IMR-90 (cell line): ENCODE measurements around the gene PRKCE. TPM values are rescaled to one million over a fixed set of nuclear protein-coding genes. Genes with fewer than 3 reads are reported as not detected.
A peak's percentile ranks its signal among the peaks of the same experiment; 100 is the strongest.

Experiments used
- ATAC-seq: fragments of 200-7000 bp; cut with Tn5 transposase; 2 replicates; pipeline ENCODE4 v1.9.1; 2020; ENCODE audit warnings: low read depth, mild to moderate bottlenecking, moderate library complexity
- BruUV-seq: library from RNA; stranded (reverse); fragments of 400-500 nt; replicated peaks from 2 replicates; lab custom pipeline; 2021; lab: Mats Ljungman, UMichigan
- CTCF ChIA-PET: fragments of 300-600 bp; formaldehyde crosslinking; extraction: SDS; loops from one replicate; lab custom pipeline; 2021; ENCODE audit warnings: antibody characterized with exemption; lab: Yijun Ruan, JAX
- POLR2A ChIA-PET: fragments of 300-600 bp; sonication (Branson Sonifier 250); formaldehyde crosslinking; loops from one replicate; lab custom pipeline; 2022; ENCODE audit warnings: antibody characterized with exemption; ENCODE audit not compliant: unreplicated experiment; lab: Charles Lee
- DNase-seq: peaks from one replicate; pipeline ENCODE4 v3.0.0; 2013
- H2AFZ ChIP-seq: replicated peaks from 2 replicates; pipeline ENCODE3; 2013; ENCODE audit warnings: low read length, mild to moderate bottlenecking; ENCODE audit not compliant: poor library complexity
- H2AK5ac ChIP-seq: 2 replicates; pipeline ENCODE4 v1.6.1; 2013; ENCODE audit warnings: low read depth, low read length, inconsistent platforms
- H2AK9ac ChIP-seq: replicated peaks from 2 replicates; pipeline ENCODE3; 2013; ENCODE audit warnings: mild to moderate bottlenecking, low read depth, low read length, moderate library complexity; ENCODE audit not compliant: poor library complexity
- H2BK120ac ChIP-seq: 2 replicates; pipeline ENCODE4 v1.6.1; 2013; ENCODE audit warnings: low read depth, low read length, inconsistent platforms
- H2BK15ac ChIP-seq: 3 replicates; pipeline ENCODE4 v1.6.1; 2013; ENCODE audit warnings: low read depth, low read length, inconsistent platforms
- H2BK20ac ChIP-seq: 2 replicates; pipeline ENCODE4 v1.6.1; 2013; ENCODE audit warnings: low read depth, mild to moderate bottlenecking, inconsistent platforms, low read length, moderate library complexity
- H2BK5ac ChIP-seq: 2 replicates; pipeline ENCODE4 v1.6.1; 2013; ENCODE audit warnings: mild to moderate bottlenecking, low read depth, low read length, inconsistent platforms; ENCODE audit not compliant: poor library complexity, severe bottlenecking
- H3K14ac ChIP-seq: replicated peaks from 2 replicates; pipeline ENCODE4 v1.6.1; 2013; ENCODE audit warnings: low read depth, low read length, inconsistent platforms
- H3K18ac ChIP-seq: 2 replicates; pipeline ENCODE4 v1.6.1; 2013; ENCODE audit warnings: low read depth, low read length, control low read depth
- H3K23ac ChIP-seq: 2 replicates; pipeline ENCODE4 v1.6.1; 2013; ENCODE audit warnings: low read depth, low read length, inconsistent platforms
- H3K27ac ChIP-seq: 2 replicates; pipeline ENCODE4 v1.5.1; 2013; ENCODE audit warnings: mild to moderate bottlenecking, control low read depth, low read length; ENCODE audit not compliant: insufficient read depth
- H3K27me3 ChIP-seq: 2 replicates; pipeline ENCODE4 v1.6.1; 2013; ENCODE audit warnings: low read length; ENCODE audit not compliant: control insufficient read depth, insufficient read depth
- H3K36me3 ChIP-seq: 2 replicates; pipeline ENCODE4 v1.6.1; 2013; ENCODE audit warnings: low read length, mixed read lengths; ENCODE audit not compliant: control insufficient read depth, insufficient read depth
- H3K4ac ChIP-seq: 2 replicates; pipeline ENCODE4 v1.6.1; 2013; ENCODE audit warnings: low read depth, low read length, inconsistent platforms
- H3K4me1 ChIP-seq: 2 replicates; pipeline ENCODE4 v1.6.1; 2013; ENCODE audit warnings: low read length, mixed read lengths; ENCODE audit not compliant: control insufficient read depth, insufficient read depth
- H3K4me2 ChIP-seq: 2 replicates; pipeline ENCODE4 v1.6.1; 2013; ENCODE audit warnings: low read depth, mild to moderate bottlenecking, control low read depth, low read length, moderate library complexity
- H3K4me3 ChIP-seq: 2 replicates; pipeline ENCODE4 v1.5.1; 2013; ENCODE audit warnings: low read depth, mild to moderate bottlenecking, control low read depth, low read length, moderate library complexity; ENCODE audit not compliant: insufficient read depth
- H3K56ac ChIP-seq: 2 replicates; pipeline ENCODE4 v1.6.1; 2013; ENCODE audit warnings: low read length, inconsistent platforms; ENCODE audit not compliant: insufficient read depth; ENCODE audit errors: extremely low read depth
- H3K79me1 ChIP-seq, 2 experiments: 2 replicates each; pipeline ENCODE4 v1.6.1; 2013; ENCODE audit warnings: low read length in 2 of 2, inconsistent platforms in 1 of 2, low read depth in 1 of 2
- H3K9ac ChIP-seq: 2 replicates; pipeline ENCODE4 v1.6.1; 2013; ENCODE audit warnings: low read depth, low read length, control low read depth
- H3K9me1 ChIP-seq: 2 replicates; pipeline ENCODE4 v1.6.1; 2013; ENCODE audit warnings: low read length, inconsistent platforms; ENCODE audit not compliant: insufficient read depth
- H3K9me3 ChIP-seq: 2 replicates; pipeline ENCODE4 v1.6.1; 2013; ENCODE audit warnings: low read length; ENCODE audit not compliant: control insufficient read depth, insufficient read depth
- H4K20me1 ChIP-seq: 2 replicates; pipeline ENCODE4 v1.6.1; 2013; ENCODE audit warnings: low read length, inconsistent platforms; ENCODE audit not compliant: insufficient read depth
- H4K5ac ChIP-seq: 2 replicates; pipeline ENCODE4 v1.6.1; 2013; ENCODE audit warnings: mild to moderate bottlenecking, low read depth, low read length, control low read depth
- H4K8ac ChIP-seq, 2 experiments: 2 replicates each; pipeline ENCODE4 v1.6.1; 2013; ENCODE audit warnings: low read depth in 2 of 2, low read length in 2 of 2, control low read depth in 1 of 2, inconsistent platforms in 1 of 2
- H4K91ac ChIP-seq: 2 replicates; pipeline ENCODE4 v1.6.1; 2013; ENCODE audit warnings: low read depth, low read length, inconsistent platforms; ENCODE audit not compliant: insufficient read depth
- CHD1 ChIP-seq: IDR thresholded peaks from 2 replicates; pipeline ENCODE4 v1.6.1; 2012; ENCODE audit warnings: low read depth, low read length, improper control_type of control experiment
- CTCF ChIP-seq: conservative IDR thresholded peaks from 2 replicates; pipeline ENCODE4 v1.5.1; 2012; ENCODE audit warnings: mild to moderate bottlenecking, low read depth, low read length, improper control_type of control experiment
- ELK1 ChIP-seq: fragments of 150-350 bp; IDR thresholded peaks from 2 replicates; pipeline ENCODE4 v1.6.1; 2016; ENCODE audit warnings: low read depth, mild to moderate bottlenecking, low read length, moderate library complexity, borderline replicate concordance
- FOS ChIP-seq: fragments of 150-350 bp; IDR thresholded peaks from 2 replicates; pipeline ENCODE4 v1.6.1; 2016; ENCODE audit warnings: low read depth, low read length
- MAZ ChIP-seq: IDR thresholded peaks from 2 replicates; pipeline ENCODE4 v1.6.1; 2012; ENCODE audit warnings: low read depth, mild to moderate bottlenecking, low read length, improper control_type of control experiment, moderate library complexity, borderline replicate concordance
- MXI1 ChIP-seq: IDR thresholded peaks from 2 replicates; pipeline ENCODE4 v1.6.1; 2012; ENCODE audit warnings: low read depth, mild to moderate bottlenecking, low read length, moderate library complexity, borderline replicate concordance
- POLR2A ChIP-seq: IDR thresholded peaks from 2 replicates; pipeline ENCODE4 v1.6.1; 2012; ENCODE audit warnings: mild to moderate bottlenecking, low read depth, low read length
- RAD21 ChIP-seq: IDR thresholded peaks from 2 replicates; pipeline ENCODE4 v1.6.1; 2012; ENCODE audit warnings: low read length, improper control_type of control experiment
- RCOR1 ChIP-seq: IDR thresholded peaks from 2 replicates; pipeline ENCODE4 v1.6.1; 2012; ENCODE audit warnings: mild to moderate bottlenecking, low read length, improper control_type of control experiment; ENCODE audit not compliant: insufficient replicate concordance
- SMC3 ChIP-seq: fragments of 150-350 bp; IDR thresholded peaks from 2 replicates; pipeline ENCODE4 v1.6.1; 2016; ENCODE audit warnings: low read depth, mild to moderate bottlenecking, antibody characterized with exemption, low read length, moderate library complexity
- USF2 ChIP-seq: fragments of 150-350 bp; IDR thresholded peaks from 2 replicates; pipeline ENCODE4 v1.6.1; 2017; ENCODE audit warnings: mild to moderate bottlenecking, antibody characterized with exemption, low read length, low read depth
- WGBS, 2 experiments: methylation state at CpG; one replicate each; pipeline versions ENCODE4 v1.1.5 to v1.1.7; 2013; ENCODE audit warnings: missing lambda C conversion rate in 2 of 2; ENCODE audit not compliant: insufficient read length in 1 of 2; ENCODE audit errors: extremely low coverage in 2 of 2; 5-methylcytosine and 5-hydroxymethylcytosine counted together
- dilution Hi-C: fragments of 300-500 bp; cut with HindIII; formaldehyde crosslinking; loops from one replicate; pipeline ENCODE4 v1.14.3; 2018; ENCODE audit warnings: low sequenced_read_pairs; ENCODE audit not compliant: unreplicated experiment
- in situ Hi-C: fragments of 300-500 bp; cut with MboI; formaldehyde crosslinking; loops from 3 replicates; pipeline ENCODE4 v1.14.3; 2019; ENCODE audit warnings: low sequenced_read_pairs, inconsistent platforms, mixed read lengths
- intact Hi-C: fragments of 100-400 bp; cut with micrococcal nuclease; formaldehyde crosslinking; loops from 2 replicates; pipeline ENCODE4 v1.10.0; 2022
- polyA plus RNA-seq, 3 experiments: library from polyadenylated mRNA; depleted of rRNA; stranded (reverse); fragments of >200 nt; gene quantifications; 2 replicates each; pipeline ENCODE4 v1.2.3, GENCODE V29; 2012; ENCODE audit warnings: low replicate concordance in 1 of 3
- total RNA-seq: library from RNA; depleted of rRNA; stranded (reverse); fragments of >200 nt; gene quantifications from 2 replicates; pipeline ENCODE4 v1.2.3, GENCODE V29; 2012

Gene PRKCE
- total and polyA plus RNA-seq, 2 of the 4 experiments (the other 2 are of a cell fraction) = 8.1 to 32.4 TPM

GRCh38 chr2:45888641-45889040, 237.2 kb downstream of the PRKCE start:
- Histone ChIP-seq H2BK5ac (no peak overlapping the region), H3K27me3 (no peaks in the 10 kb centered on the region), H3K9me1 (peaks cover 10% of the 10 kb centered on the region), H3K14ac (no peak overlapping the region), H3K36me3 (no peaks in the 10 kb centered on the region), H3K9me3 (no peaks in the 10 kb centered on the region), H2AK9ac (no peak overlapping the region), H3K56ac (no peak overlapping the region), H4K8ac (no peak overlapping the region), H3K79me1 (peaks cover 0 to 4% of the 10 kb centered on the region in 2 experiments; a peak in 1 of 4 replicates), H2AFZ (no peak overlapping the region), H3K4me3 (no peak overlapping the region), H4K5ac (no peak overlapping the region), H2BK120ac (no peak overlapping the region), H3K9ac (no peak overlapping the region), H2BK15ac (no peak overlapping the region), H3K27ac (no peak overlapping the region), H2AK5ac (peak overlapping the region; percentile 48; the same call in 1 of the 2 replicates), H3K23ac (no peak overlapping the region), H4K91ac (peak overlapping the region; percentile 13; the same call in 1 of the 2 replicates), H2BK20ac (no peak overlapping the region), H3K4ac (no peak overlapping the region), H3K18ac (no peak overlapping the region), H4K20me1 (no peaks in the 10 kb centered on the region), H3K4me1 (peaks cover 22% of the 10 kb centered on the region), H3K4me2 (no peak overlapping the region)
- TF ChIP-seq RAD21 (no peak), MXI1 (no peak), CHD1 (no peak), POLR2A (no peak), MAZ (no peak), ELK1 (no peak), SMC3 (no peak), CTCF (no peak), FOS (no peak), USF2 (no peak), RCOR1 (no peak)
- no CpG with 5 or more reads among the region's 4 CpGs for WGBS, 2 experiments
- in situ Hi-C loops = no loop called here
- BruUV-seq = no TSS peak
- POLR2A ChIA-PET = interaction anchor here (0.5 to 0.6 kb wide), 4 partner anchors 9 to 1331 kb away, joined by 4 to 9 read pairs (median 7); partner anchors contain the start of gene SRBD1
- dilution Hi-C loops = no loop called here
- DNase-seq (no peak), ATAC-seq (no peak)
- CTCF ChIA-PET = interaction anchor here (0.5 to 1.9 kb wide), 2 partner anchors 9 to 22 kb away, joined by 3 to 5 read pairs; no protein-coding TSS in a partner anchor
- intact Hi-C loops = loop anchor here (5.0 kb wide), 1 partner anchor 71 kb away; no protein-coding TSS in a partner anchor
